Measurements from ENCODE around the gene RPS3. TPM values are rescaled to one million over a fixed set of nuclear protein-coding genes. Genes with fewer than 3 reads are reported as not detected.

The RPS3 gene
- polyA plus RNA-seq, 3 donors, result 1,248 to 1,563 (median 1,448) TPM

DNA sequence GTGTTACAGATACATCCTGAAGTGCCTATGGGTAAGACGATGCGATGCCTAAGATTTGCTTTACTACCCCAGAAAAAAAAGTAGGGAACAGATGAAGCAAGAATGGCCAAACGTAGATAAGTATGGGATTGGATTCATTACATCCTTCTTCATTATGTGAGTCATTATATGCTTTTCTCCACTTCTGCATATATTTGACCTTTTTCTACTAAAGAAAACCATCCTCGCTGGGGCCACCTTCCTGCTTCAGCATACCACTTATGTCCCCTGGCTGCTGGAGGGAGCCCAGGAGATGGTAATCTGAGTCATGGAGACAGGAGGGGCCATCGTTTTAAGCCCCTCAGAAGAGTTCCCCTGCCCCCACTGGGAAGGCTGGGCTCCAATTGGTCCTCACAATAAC, 48.1 kb downstream of the RPS3 start:
- H3K36me3 Mint-ChIP-seq, result peaks cover 9 to 12% of the 10 kb centered on the region in 2 donors
- TF ChIP-seq, protein P1, sequence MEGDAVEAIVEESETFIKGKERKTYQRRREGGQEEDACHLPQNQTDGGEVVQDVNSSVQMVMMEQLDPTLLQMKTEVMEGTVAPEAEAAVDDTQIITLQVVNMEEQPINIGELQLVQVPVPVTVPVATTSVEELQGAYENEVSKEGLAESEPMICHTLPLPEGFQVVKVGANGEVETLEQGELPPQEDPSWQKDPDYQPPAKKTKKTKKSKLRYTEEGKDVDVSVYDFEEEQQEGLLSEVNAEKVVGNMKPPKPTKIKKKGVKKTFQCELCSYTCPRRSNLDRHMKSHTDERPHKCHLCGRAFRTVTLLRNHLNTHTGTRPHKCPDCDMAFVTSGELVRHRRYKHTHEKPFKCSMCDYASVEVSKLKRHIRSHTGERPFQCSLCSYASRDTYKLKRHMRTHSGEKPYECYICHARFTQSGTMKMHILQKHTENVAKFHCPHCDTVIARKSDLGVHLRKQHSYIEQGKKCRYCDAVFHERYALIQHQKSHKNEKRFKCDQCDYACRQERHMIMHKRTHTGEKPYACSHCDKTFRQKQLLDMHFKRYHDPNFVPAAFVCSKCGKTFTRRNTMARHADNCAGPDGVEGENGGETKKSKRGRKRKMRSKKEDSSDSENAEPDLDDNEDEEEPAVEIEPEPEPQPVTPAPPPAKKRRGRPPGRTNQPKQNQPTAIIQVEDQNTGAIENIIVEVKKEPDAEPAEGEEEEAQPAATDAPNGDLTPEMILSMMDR (IDR thresholded peaks at IDR 0.05), result no peak
- no peaks in the 10 kb centered on the region for H4K20me1 ChIP-seq (ENCODE audit: insufficient read depth, low read length)
- intact Hi-C loops (cut with micrococcal nuclease), result no loop called here
- peaks cover 0 to 8% of the 10 kb centered on the region in 2 donors for H3K36me3 ChIP-seq (replicated peaks in 1 of 2; ENCODE audit: control insufficient read depth in 1 of 2, insufficient read depth in 2 of 2, low read length in 2 of 2)
- H3K27me3 Mint-ChIP-seq (ENCODE audit: low read depth in 3 of 3), result peaks cover 1 to 4% (median 4%) of the 10 kb centered on the region in 3 donors
- no peak overlapping the region for H3K4me2 ChIP-seq (replicated peaks; ENCODE audit: extremely low read depth, low read length, poor library complexity, severe bottlenecking)
- no peaks in the 10 kb centered on the region for H3K79me2 ChIP-seq (ENCODE audit: insufficient read depth, low read length)
- H3K4me1 Mint-ChIP-seq, result no peaks in the 10 kb centered on the region
- no peak for DNase-seq
- H3K4me1 ChIP-seq (ENCODE audit: control insufficient read depth in 1 of 2, insufficient read depth in 2 of 2, low read length in 2 of 2), result no peaks in the 10 kb centered on the region
- WGBS (ENCODE audit: insufficient coverage), result no CpG with 5 or more reads among the region's 5 CpGs
- H3K9ac ChIP-seq (ENCODE audit: insufficient read depth, low read length, poor library complexity, severe bottlenecking), result no peak overlapping the region
- no peaks in the 10 kb centered on the region for H3K27me3 ChIP-seq (ENCODE audit: control insufficient read depth in 2 of 2, insufficient read depth in 2 of 2, low read length in 2 of 2)
- no peak overlapping the region for H3K27ac Mint-ChIP-seq
- H3K27ac ChIP-seq (ENCODE audit: low read depth in 1 of 2, low read length in 2 of 2), result no peak overlapping the region
- H3K9me3 Mint-ChIP-seq, result peaks cover 0 to 7% (median 2%) of the 10 kb centered on the region in 7 donors
- no peak overlapping the region for H2AFZ ChIP-seq (ENCODE audit: insufficient read depth, low read depth, low read length, poor library complexity, severe bottlenecking)
- H3K4me3 ChIP-seq (replicated peaks in 1 of 3; ENCODE audit: low read depth in 2 of 3, low read length in 3 of 3), result no peak overlapping the region
- H3K9me3 ChIP-seq (replicated peaks in 1 of 2; ENCODE audit: control insufficient read depth in 1 of 2, insufficient read depth in 1 of 2, low read length in 2 of 2), result peaks cover 0 to 4% of the 10 kb centered on the region in 2 donors
- no peak overlapping the region for H3K4me3 Mint-ChIP-seq

- Mint-ChIP-seq H3K36me3 (peaks cover 16% of the 10 kb centered on the region in 2 donors), H3K4me1 (no peaks in the 10 kb centered on the region), H3K4me3 (no peak overlapping the region), H3K27ac (no peak overlapping the region), H3K27me3 (ENCODE audit: low read depth in 3 of 3) (peaks cover under 1 to 4% (median 1%) of the 10 kb centered on the region in 3 donors), H3K9me3 (peaks cover 0 to 7% (median 2%) of the 10 kb centered on the region in 7 donors)
- no peak for DNase-seq
- no peak overlapping the region for H3K9ac ChIP-seq (ENCODE audit: insufficient read depth, low read length, poor library complexity, severe bottlenecking)
- peaks cover 0 to 4% of the 10 kb centered on the region in 2 donors for H3K9me3 ChIP-seq (replicated peaks in 1 of 2; ENCODE audit: control insufficient read depth in 1 of 2, insufficient read depth in 1 of 2, low read length in 2 of 2)
- H3K4me2 ChIP-seq (replicated peaks; ENCODE audit: extremely low read depth, low read length, poor library complexity, severe bottlenecking), result no peak overlapping the region
- no peak overlapping the region for H3K27ac ChIP-seq (ENCODE audit: low read depth in 1 of 2, low read length in 2 of 2)
- no peaks in the 10 kb centered on the region for H3K4me1 ChIP-seq (ENCODE audit: control insufficient read depth in 1 of 2, insufficient read depth in 2 of 2, low read length in 2 of 2)
- H3K27me3 ChIP-seq (ENCODE audit: control insufficient read depth in 2 of 2, insufficient read depth in 2 of 2, low read length in 2 of 2), result no peaks in the 10 kb centered on the region
- TF ChIP-seq, protein P1 (IDR thresholded peaks at IDR 0.05), result no peak
- intact Hi-C loops (cut with micrococcal nuclease), result no loop called here
- no peak overlapping the region for H3K4me3 ChIP-seq (replicated peaks in 1 of 3; ENCODE audit: low read depth in 2 of 3, low read length in 3 of 3)
- peaks cover 0 to 9% of the 10 kb centered on the region in 2 donors for H3K36me3 ChIP-seq (replicated peaks in 1 of 2; ENCODE audit: control insufficient read depth in 1 of 2, insufficient read depth in 2 of 2, low read length in 2 of 2)
- WGBS (ENCODE audit: insufficient coverage), result 84% methylated on average over 8 of the region's 10 CpGs
- no peaks in the 10 kb centered on the region for H3K79me2 ChIP-seq (ENCODE audit: insufficient read depth, low read length)
- H2AFZ ChIP-seq (ENCODE audit: insufficient read depth, low read depth, low read length, poor library complexity, severe bottlenecking), result no peak overlapping the region
- no peaks in the 10 kb centered on the region for H4K20me1 ChIP-seq (ENCODE audit: insufficient read depth, low read length)
Measured at GRCh38 chr11:75449271-75449670, 50.0 kb downstream of the RPS3 start.

Data from CD14-positive monocyte (primary cell).